ENCODE data around the gene PTTG1IP. TPM values are rescaled to one million over a fixed set of nuclear protein-coding genes. Genes with fewer than 3 reads are reported as not detected.

Gene PTTG1IP
- total RNA-seq, 1 experiment from 2014 or later = 96.0 TPM

- TF ChIP-seq PRDM15 (CRISPR knock-in tag; IDR thresholded peaks at IDR 0.05) (no peak), ETV6 (CRISPR knock-in tag; IDR thresholded peaks at IDR 0.05) (no peak), USF1 (CRISPR knock-in tag; IDR thresholded peaks at IDR 0.05) (no peak), ZNF219 (CRISPR knock-in tag; IDR thresholded peaks at IDR 0.05; ENCODE audit: borderline replicate concordance) (no peak), MYBL2 (CRISPR knock-in tag; IDR thresholded peaks at IDR 0.05) (no peak), ZNF138 (CRISPR knock-in tag; conservative IDR thresholded peaks at IDR 0.05) (no peak)
- TF ChIP-seq, protein P1, sequence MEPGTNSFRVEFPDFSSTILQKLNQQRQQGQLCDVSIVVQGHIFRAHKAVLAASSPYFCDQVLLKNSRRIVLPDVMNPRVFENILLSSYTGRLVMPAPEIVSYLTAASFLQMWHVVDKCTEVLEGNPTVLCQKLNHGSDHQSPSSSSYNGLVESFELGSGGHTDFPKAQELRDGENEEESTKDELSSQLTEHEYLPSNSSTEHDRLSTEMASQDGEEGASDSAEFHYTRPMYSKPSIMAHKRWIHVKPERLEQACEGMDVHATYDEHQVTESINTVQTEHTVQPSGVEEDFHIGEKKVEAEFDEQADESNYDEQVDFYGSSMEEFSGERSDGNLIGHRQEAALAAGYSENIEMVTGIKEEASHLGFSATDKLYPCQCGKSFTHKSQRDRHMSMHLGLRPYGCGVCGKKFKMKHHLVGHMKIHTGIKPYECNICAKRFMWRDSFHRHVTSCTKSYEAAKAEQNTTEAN (CRISPR knock-in tag; IDR thresholded peaks at IDR 0.05) = no peak
Measured at GRCh38 chr21:44850208-44850800, 23.2 kb downstream of the PTTG1IP start (continued).

GRCh38 chr21:44849616-44850130, 23.8 kb downstream of the PTTG1IP start:
- no peaks in the 10 kb centered on the region for H3K9me3 Mint-ChIP-seq
- ATAC-seq (no peak), DNase-seq (ENCODE audit: low spot score) (no peak)
- H3K4me1 Mint-ChIP-seq = peaks cover 8% of the 10 kb centered on the region
- TF ChIP-seq PREB (CRISPR knock-in tag; IDR thresholded peaks at IDR 0.05; ENCODE audit: borderline replicate concordance) (no peak), KAT7 (CRISPR knock-in tag; IDR thresholded peaks at IDR 0.05; ENCODE audit: borderline replicate concordance) (no peak), ZBTB21 (CRISPR knock-in tag; IDR thresholded peaks at IDR 0.05; ENCODE audit: borderline replicate concordance) (no peak), MLX (CRISPR knock-in tag; IDR thresholded peaks at IDR 0.05) (no peak), RORB (CRISPR knock-in tag; IDR thresholded peaks at IDR 0.05) (no peak), STAT6 (CRISPR knock-in tag; conservative IDR thresholded peaks at IDR 0.05; ENCODE audit: low read depth) (no peak), JUN (CRISPR knock-in tag; IDR thresholded peaks at IDR 0.05) (no peak), JAZF1 (CRISPR knock-in tag; IDR thresholded peaks at IDR 0.05) (no peak), ESRRA (CRISPR knock-in tag; IDR thresholded peaks at IDR 0.05; ENCODE audit: borderline replicate concordance) (no peak)
- no peak overlapping the region for H3K4me3 Mint-ChIP-seq
- CTCF ChIA-PET = no interaction called here
- H3K36me3 Mint-ChIP-seq = peaks cover 41% of the 10 kb centered on the region
- POLR2A ChIA-PET = no interaction called here
- H3K27me3 Mint-ChIP-seq (ENCODE audit: low read depth) = no peaks in the 10 kb centered on the region
- no peak overlapping the region for H3K27ac Mint-ChIP-seq
